ENCODE results near the gene MVD. TPM values are rescaled to one million over a fixed set of nuclear protein-coding genes. Genes with fewer than 3 reads are reported as not detected.

MVD gene
- total and polyA plus RNA-seq, 2 of the 13 experiments (the other 11 are each of a cell fraction or from before 2014, with no cell fraction given): 28.1 to 187 TPM

- Histone ChIP-seq H3K79me2 (ENCODE audit: insufficient read depth, low read length) (no peaks in the 10 kb centered on the region), H3K4me1 (ENCODE audit: insufficient read depth, low read length) (peaks cover 48% of the 10 kb centered on the region), H3K27ac (ENCODE audit: extremely low read length, insufficient read depth, low read length) (no peak overlapping the region), H3K4me2 (ENCODE audit: low read depth, low read length) (peak overlapping the region; percentile 65), H4K20me1 (ENCODE audit: insufficient read depth, low read length) (peaks cover 8% of the 10 kb centered on the region; the same call in 1 of the 2 replicates), H3K36me3 (replicated peaks in 1 of 2; ENCODE audit: control insufficient read depth in 1 of 2, insufficient read depth in 2 of 2, low read length in 2 of 2) (no peaks in the 10 kb centered on the region), H2AFZ (ENCODE audit: low read length) (no peak overlapping the region), H3K9ac (ENCODE audit: insufficient read depth, low read depth, low read length) (no peak overlapping the region), H3K9me3 (ENCODE audit: low read length) (no peaks in the 10 kb centered on the region), H3K27me3 (ENCODE audit: control insufficient read depth in 1 of 2, insufficient read depth in 2 of 2, low read length in 2 of 2) (peaks cover 7 to 43% of the 10 kb centered on the region in 2 experiments; a peak in 4 of 5 replicates), H3K4me3 (replicated peaks in 1 of 3; ENCODE audit: insufficient read depth in 1 of 3, low read depth in 2 of 3, low read length in 3 of 3) (peak overlapping the region in 1 of 3 experiments; percentile 58; a peak in 2 of 6 replicates)
- intact Hi-C loops (cut with micrococcal nuclease; ENCODE audit: unreplicated experiment): no loop called here
- in situ Hi-C loops (cut with HindIII; ENCODE audit: extremely low pct_ligation_motif_present, low pct_unique_long_range_greater_than_20kb): no loop called here
- FAIRE-seq (no peak), DNase-seq (ENCODE audit: low spot score) (no peak), ATAC-seq (no peak)
- 47% methylated on average over 5 of the region's 5 CpGs for WGBS (ENCODE audit: low lambda C conversion rate)
- CTCF ChIA-PET (ENCODE audit: low intra/inter-chr PET ratio, low total read pairs): interaction anchor here (0.9 kb wide), 1 partner anchor 17 kb away, joined by 4 read pairs; no protein-coding TSS in a partner anchor
- POLR2A ChIA-PET: interaction anchor here (1.1 to 1.5 kb wide), 2 partner anchors 18 to 31 kb away, joined by 3 to 6 read pairs; partner anchors contain the start of gene MVD
- no TSS peak for BruUV-seq (replicated peaks)
- no peak for TF ChIP-seq ZNF644 (CRISPR knock-in tag; IDR thresholded peaks at IDR 0.05; ENCODE audit: low read depth)
- TF ChIP-seq ATF7-NPFF (CRISPR knock-in tag; IDR thresholded peaks at IDR 0.05; ENCODE audit: low read depth): 0 out of 2 replicates have a peak, but pooled peaks have one; percentile 48
- TF ChIP-seq THAP11 (CRISPR knock-in tag; IDR thresholded peaks at IDR 0.05): no peak
- TF ChIP-seq MYPOP (CRISPR knock-in tag; IDR thresholded peaks at IDR 0.05): no peak
- 0 out of 2 replicates have a peak, but pooled peaks have one; percentile 30 for TF ChIP-seq HNF4G (IDR thresholded peaks at IDR 0.05; ENCODE audit: borderline replicate concordance, low read depth, low read length)
- no peak for TF ChIP-seq HNF4G (CRISPR knock-in tag; IDR thresholded peaks at IDR 0.05; ENCODE audit: borderline replicate concordance, low read depth)
- 0 out of 2 replicates have a peak, but pooled peaks have one; percentile 18 for TF ChIP-seq ZNF691 (CRISPR knock-in tag; IDR thresholded peaks at IDR 0.05; ENCODE audit: borderline replicate concordance, low read depth)
- TF ChIP-seq SALL2 (CRISPR knock-in tag; IDR thresholded peaks at IDR 0.05): no peak
- no peak for TF ChIP-seq ZBTB34 (CRISPR knock-in tag; IDR thresholded peaks at IDR 0.05)
- no peak for TF ChIP-seq REPIN1 (CRISPR knock-in tag; IDR thresholded peaks at IDR 0.05; ENCODE audit: borderline replicate concordance, low read depth)
- TF ChIP-seq ZNF770 (CRISPR knock-in tag; IDR thresholded peaks at IDR 0.05): peak; percentile 89
- TF ChIP-seq HINFP (CRISPR knock-in tag; IDR thresholded peaks at IDR 0.05; ENCODE audit: low read depth): 0 out of 2 replicates have a peak, but pooled peaks have one; percentile 49
- no peak for TF ChIP-seq ZNF512 (CRISPR knock-in tag; IDR thresholded peaks at IDR 0.05)
- TF ChIP-seq ZNF75D (CRISPR knock-in tag; IDR thresholded peaks at IDR 0.05; ENCODE audit: borderline replicate concordance): no peak
These were observed 17.7 kb upstream of the MVD start for GRCh38 chr16:88680554-88681083.

Measured in HepG2 (cell line).